Measurements from ENCODE around the gene REPIN1. TPM values are rescaled to one million over a fixed set of nuclear protein-coding genes. Genes with fewer than 3 reads are reported as not detected.

REPIN1 gene
- total RNA-seq, 1 experiment from 2014 or later = 106 TPM

- Histone ChIP-seq H3K9ac (ENCODE audit: extremely low read depth, insufficient read length, low read length) (peak overlapping the region; percentile 1), H4K5ac (ENCODE audit: insufficient read length, low read depth, low read length) (peak overlapping the region; percentile 82), H2BK15ac (ENCODE audit: low read depth, low read length) (no peak overlapping the region), H4K20me1 (ENCODE audit: control insufficient read depth, insufficient read depth, insufficient read length) (no peaks in the 10 kb centered on the region), H3K79me2 (ENCODE audit: insufficient read depth, low read length) (no peaks in the 10 kb centered on the region), H2AK5ac (ENCODE audit: insufficient read length, low read length) (peak overlapping the region; percentile 57), H4K91ac (ENCODE audit: insufficient read length, low read depth, low read length) (peak overlapping the region; percentile 72), H3K4me2 (ENCODE audit: insufficient read depth, insufficient read length, low read length) (peak overlapping the region; percentile 2), H3T11ph (ENCODE audit: low read length) (no peak overlapping the region), H2BK5ac (ENCODE audit: insufficient read length, low read length) (peak overlapping the region; percentile 70), H2AFZ (ENCODE audit: low read length) (no peak overlapping the region), H2BK20ac (ENCODE audit: low read depth, low read length, poor library complexity, severe bottlenecking) (no peak overlapping the region), H2BK120ac (ENCODE audit: low read depth, low read length, poor library complexity, severe bottlenecking) (no peak overlapping the region), H3K4me1 (ENCODE audit: insufficient read depth, low read length) (peaks cover 46% of the 10 kb centered on the region), H3K14ac (ENCODE audit: insufficient read depth, low read length) (peak overlapping the region; percentile 74), H3K79me1 (ENCODE audit: insufficient read depth, low read depth, low read length, poor library complexity, severe bottlenecking) (no peaks in the 10 kb centered on the region), H3K18ac (ENCODE audit: insufficient read length, low read depth, low read length) (peak overlapping the region; percentile 94), H2BK12ac (ENCODE audit: insufficient read length, low read depth, low read length) (peak overlapping the region; percentile 5), H3K27ac (ENCODE audit: insufficient read length, low read depth, low read length) (peak overlapping the region; percentile 91), H3K23ac (ENCODE audit: insufficient read length, low read depth, low read length) (no peak overlapping the region), H3K27me3 (ENCODE audit: insufficient read depth, low read length) (no peaks in the 10 kb centered on the region), H3K23me2 (ENCODE audit: insufficient read length, low read depth, low read length, poor library complexity, severe bottlenecking) (peaks cover 8% of the 10 kb centered on the region), H3K56ac (ENCODE audit: insufficient read length, low read depth, low read length) (peak overlapping the region; percentile 60), H3K9me3 (ENCODE audit: control insufficient read depth, low read depth, low read length) (no peaks in the 10 kb centered on the region), H3K4ac (ENCODE audit: low read depth, low read length) (peak overlapping the region; percentile 86; the same call in 1 of the 2 replicates), H4K8ac (replicated peaks; ENCODE audit: insufficient read length, low read depth, low read length) (no peak overlapping the region)
- Mint-ChIP-seq H3K4me3 (peak overlapping the region; percentile 21 to 61), H3K36me3 (ENCODE audit: insufficient read depth in 1 of 3, low read depth in 3 of 3) (peaks cover 15 to 19% (median 17%) of the 10 kb centered on the region in 3 experiments), H3K4me1 (peaks cover 80 to 81% of the 10 kb centered on the region in 2 experiments), H3K27me3 (ENCODE audit: low read depth) (no peaks in the 10 kb centered on the region), H3K9me3 (no peaks in the 10 kb centered on the region; a peak in 1 of 5 replicates), H3K27ac (peak overlapping the region; percentile 99)
- DNase-seq = no peak
- TF ChIP-seq, protein P1, sequence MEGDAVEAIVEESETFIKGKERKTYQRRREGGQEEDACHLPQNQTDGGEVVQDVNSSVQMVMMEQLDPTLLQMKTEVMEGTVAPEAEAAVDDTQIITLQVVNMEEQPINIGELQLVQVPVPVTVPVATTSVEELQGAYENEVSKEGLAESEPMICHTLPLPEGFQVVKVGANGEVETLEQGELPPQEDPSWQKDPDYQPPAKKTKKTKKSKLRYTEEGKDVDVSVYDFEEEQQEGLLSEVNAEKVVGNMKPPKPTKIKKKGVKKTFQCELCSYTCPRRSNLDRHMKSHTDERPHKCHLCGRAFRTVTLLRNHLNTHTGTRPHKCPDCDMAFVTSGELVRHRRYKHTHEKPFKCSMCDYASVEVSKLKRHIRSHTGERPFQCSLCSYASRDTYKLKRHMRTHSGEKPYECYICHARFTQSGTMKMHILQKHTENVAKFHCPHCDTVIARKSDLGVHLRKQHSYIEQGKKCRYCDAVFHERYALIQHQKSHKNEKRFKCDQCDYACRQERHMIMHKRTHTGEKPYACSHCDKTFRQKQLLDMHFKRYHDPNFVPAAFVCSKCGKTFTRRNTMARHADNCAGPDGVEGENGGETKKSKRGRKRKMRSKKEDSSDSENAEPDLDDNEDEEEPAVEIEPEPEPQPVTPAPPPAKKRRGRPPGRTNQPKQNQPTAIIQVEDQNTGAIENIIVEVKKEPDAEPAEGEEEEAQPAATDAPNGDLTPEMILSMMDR (conservative IDR thresholded peaks at IDR 0.05) = no peak
- WGBS (ENCODE audit: extremely low coverage, insufficient read length, low lambda C conversion rate) = no CpG with 5 or more reads among the region's 13 CpGs
Measured at GRCh38 chr7:150402671-150403321, 34.2 kb downstream of the REPIN1 start.

Measured in H9 (cell line).